Esophagus squamous epithelium (tissue), 5 donors: ENCODE results near the gene UGT2A3. TPM values are rescaled to one million over a fixed set of nuclear protein-coding genes. Genes with fewer than 3 reads are reported as not detected.
A peak's percentile ranks its signal among the peaks of the same experiment; 100 is the strongest.

ENCODE experiments used
- DNase-seq: peaks from one replicate; lab custom pipeline; 2025; lab: John Stamatoyannopoulos, UW
- H3K27ac ChIP-seq, 4 donors: fragments of 200-600 bp; sonication (generic); one replicate each; pipeline ENCODE4 v1.5.1; 2016 to 2019; ENCODE audit warnings: mild to moderate bottlenecking in 1 of 4
- H3K27me3 ChIP-seq, 4 donors: fragments of 200-600 bp; sonication (generic); 1 replicate in 3 of 4; 2 replicates in 1 of 4; pipeline versions ENCODE4 v1.5.1 to v1.6.0; 2017 to 2021; ENCODE audit warnings: antibody characterized with exemption in 1 of 4
- H3K36me3 ChIP-seq, 3 donors: fragments of 200-600 bp; sonication (generic); one replicate each; pipeline ENCODE4 v1.5.1; 2016 to 2019
- H3K4me1 ChIP-seq, 3 donors: fragments of 200-600 bp; sonication (generic); one replicate each; pipeline ENCODE4 v1.5.1; 2017 to 2019
- H3K4me3 ChIP-seq, 4 donors: fragments of 200-600 bp; sonication (generic); 1 replicate in 3 of 4; 2 replicates in 1 of 4; pipeline ENCODE4 v1.5.1; 2016 to 2019; ENCODE audit warnings: mild to moderate bottlenecking in 2 of 4, moderate library complexity in 1 of 4
- H3K9me3 ChIP-seq, 3 donors: fragments of 200-600 bp; sonication (generic); one replicate each; pipeline ENCODE4 v1.5.1; 2016 to 2019
- CTCF ChIP-seq, 6 experiments: fragments of 450-650 bp in 4 of 6; fragments of 200-600 bp in 2 of 6; sonication (generic) in 2 of 6; IDR thresholded peaks; one replicate each; pipeline ENCODE4 v1.5.1; 2016 to 2019; ENCODE audit warnings: antibody characterized with exemption in 6 of 6, mild to moderate bottlenecking in 4 of 6, moderate library complexity in 4 of 6
- POLR2A ChIP-seq, 4 donors: fragments of 450-650 bp; IDR thresholded peaks; one replicate each; pipeline ENCODE4 v1.6.1; 2017; ENCODE audit warnings: antibody characterized with exemption in 4 of 4, mild to moderate bottlenecking in 4 of 4, moderate library complexity in 3 of 4
- WGBS, 2 donors: methylation state at CpG; one replicate each; pipeline ENCODE4 v1.1.5; 2018; 5-methylcytosine and 5-hydroxymethylcytosine counted together
- intact Hi-C: fragments of 100-400 bp; cut with DNase I; formaldehyde crosslinking; loops from one replicate; pipeline ENCODE4 v1.15.0; 2022
- total RNA-seq, 4 donors: library from RNA; depleted of rRNA; stranded (reverse); fragments of >200 nt; gene quantifications; one replicate each; pipeline ENCODE4 v1.1.0, GENCODE V29; 2016
- donor health status: DM: yes; HTN: yes; CAD: no.

UGT2A3 gene
- total RNA-seq, 4 donors from 2014 or later, result not detected

- intact Hi-C loops, result no loop called here
- WGBS, 2 donors, result 43 to 59% methylated on average over 3 of the region's 3 CpGs
- TF ChIP-seq POLR2A (IDR thresholded peaks at IDR 0.05) (no peak), CTCF (IDR thresholded peaks at IDR 0.05) (no peak)
- DNase-seq, result no peak
- no peak overlapping the region for H3K27ac ChIP-seq
- no peaks in the 10 kb centered on the region for H3K4me1 ChIP-seq
- H3K27me3 ChIP-seq, result no peaks in the 10 kb centered on the region
- no peak overlapping the region for H3K4me3 ChIP-seq
- H3K9me3 ChIP-seq, result no peaks in the 10 kb centered on the region
- H3K36me3 ChIP-seq, result no peaks in the 10 kb centered on the region
Observed at GRCh38 chr4:68912807-68913206, 38.8 kb downstream of the UGT2A3 start.

- no peak for TF ChIP-seq POLR2A (IDR thresholded peaks at IDR 0.05)
- no peak for TF ChIP-seq CTCF (IDR thresholded peaks at IDR 0.05)
Observed at GRCh38 chr4:68909385-68909784, 42.2 kb downstream of the UGT2A3 start.

GRCh38 chr4:68907788-68908700, 43.6 kb downstream of the UGT2A3 start:
- Histone ChIP-seq H3K4me1 (peaks cover 0 to 35% (median 11%) of the 10 kb centered on the region in 3 donors), H3K27me3 (no peaks in the 10 kb centered on the region), H3K27ac (no peak overlapping the region), H3K9me3 (no peaks in the 10 kb centered on the region), H3K36me3 (no peaks in the 10 kb centered on the region), H3K4me3 (no peak overlapping the region)
- intact Hi-C loops, result no loop called here
- no peak for DNase-seq
- WGBS, 2 donors, result 72 to 75% methylated on average over 3 of the region's 3 CpGs
- TF ChIP-seq CTCF (IDR thresholded peaks at IDR 0.05) (no peak), POLR2A (IDR thresholded peaks at IDR 0.05) (no peak)

More at GRCh38 chr4:68909385-68909784, 42.2 kb downstream of the UGT2A3 start:
- no peak for DNase-seq
- Histone ChIP-seq H3K27ac (no peak overlapping the region), H3K4me3 (no peak overlapping the region), H3K36me3 (no peaks in the 10 kb centered on the region), H3K9me3 (no peaks in the 10 kb centered on the region), H3K4me1 (peaks cover 0 to 30% (median 11%) of the 10 kb centered on the region in 3 donors), H3K27me3 (no peaks in the 10 kb centered on the region)
- intact Hi-C loops, result no loop called here
- 60 to 61% methylated on average over 2 of the region's 2 CpGs for WGBS, 2 donors

- no peaks in the 10 kb centered on the region for H3K27me3 ChIP-seq
- H3K4me3 ChIP-seq, result no peak overlapping the region
- no peaks in the 10 kb centered on the region for H3K36me3 ChIP-seq
- H3K4me1 ChIP-seq, result peaks cover 0 to 35% (median 11%) of the 10 kb centered on the region in 3 donors
- DNase-seq, result no peak
- TF ChIP-seq CTCF (IDR thresholded peaks at IDR 0.05) (no peak), POLR2A (IDR thresholded peaks at IDR 0.05) (no peak)
- intact Hi-C loops, result no loop called here
- H3K27ac ChIP-seq, result peak overlapping the region in 2 of 4 donors; percentile 66 to 74
- no peaks in the 10 kb centered on the region for H3K9me3 ChIP-seq
- 69 to 84% methylated on average over 3 of the region's 3 CpGs for WGBS, 2 donors
Observed at GRCh38 chr4:68907245-68907644, 44.4 kb downstream of the UGT2A3 start.

- Histone ChIP-seq H3K36me3 (no peaks in the 10 kb centered on the region), H3K27ac (peak overlapping the region; percentile 66 to 74 (median 71)), H3K9me3 (no peaks in the 10 kb centered on the region), H3K4me1 (peaks cover 0 to 35% (median 11%) of the 10 kb centered on the region in 3 donors), H3K27me3 (no peaks in the 10 kb centered on the region), H3K4me3 (peak overlapping the region in 3 of 4 donors; percentile 36 to 55 (median 40))
- DNase-seq, result no peak
- intact Hi-C loops, result no loop called here
- TF ChIP-seq POLR2A (IDR thresholded peaks at IDR 0.05) (no peak), CTCF (IDR thresholded peaks at IDR 0.05) (no peak)
- WGBS, 2 donors, result 83% methylated on average over 4 of the region's 10 CpGs; no CpG with 5 or more reads in 1 of the 2 donors
Observed at GRCh38 chr4:68906780-68907137, 44.8 kb downstream of the UGT2A3 start.
